Measurements from ENCODE around the gene NEK1. TPM values are rescaled to one million over a fixed set of nuclear protein-coding genes. Genes with fewer than 3 reads are reported as not detected.

Gene NEK1
- total RNA-seq, 1 donor from 2014 or later = 15.5 TPM

- Histone ChIP-seq H3K4me1 (no peaks in the 10 kb centered on the region), H3K27ac (replicated peaks) (no peak overlapping the region), H3K27me3 (ENCODE audit: low read depth) (no peaks in the 10 kb centered on the region), H3K4me3 (no peak overlapping the region), H3K36me3 (peaks cover 3% of the 10 kb centered on the region), H3K9me3 (replicated peaks) (no peaks in the 10 kb centered on the region)
- DNase-seq = no peak
- intact Hi-C loops (cut with micrococcal nuclease) = no loop called here
- no peak for TF ChIP-seq CTCF (IDR thresholded peaks at IDR 0.05; ENCODE audit: borderline replicate concordance)
Measured at GRCh38 chr4:169414913-169415312, 197.5 kb downstream of the NEK1 start.

- Histone ChIP-seq H3K9me3 (replicated peaks) (no peaks in the 10 kb centered on the region), H3K27me3 (ENCODE audit: low read depth) (no peaks in the 10 kb centered on the region), H3K36me3 (peaks cover 2% of the 10 kb centered on the region), H3K27ac (replicated peaks) (no peak overlapping the region), H3K4me1 (peaks cover 9% of the 10 kb centered on the region), H3K4me3 (no peak overlapping the region)
- DNase-seq = no peak
- no peak for TF ChIP-seq CTCF (IDR thresholded peaks at IDR 0.05; ENCODE audit: borderline replicate concordance)
- intact Hi-C loops (cut with micrococcal nuclease) = no loop called here
Measured at GRCh38 chr4:169412046-169412445, 200.3 kb downstream of the NEK1 start.

- H3K4me1 ChIP-seq = peaks cover 12% of the 10 kb centered on the region
- H3K4me3 ChIP-seq = no peak overlapping the region
- no peaks in the 10 kb centered on the region for H3K36me3 ChIP-seq
- intact Hi-C loops (cut with micrococcal nuclease) = no loop called here
- H3K27ac ChIP-seq (replicated peaks) = no peak overlapping the region
- H3K9me3 ChIP-seq (replicated peaks) = no peaks in the 10 kb centered on the region
- no peaks in the 10 kb centered on the region for H3K27me3 ChIP-seq (ENCODE audit: low read depth)
- no peak for DNase-seq
- no peak for TF ChIP-seq CTCF (IDR thresholded peaks at IDR 0.05; ENCODE audit: borderline replicate concordance)
Measured at GRCh38 chr4:169410839-169411770, 201.3 kb downstream of the NEK1 start.

- intact Hi-C loops (cut with micrococcal nuclease) = no loop called here
- Histone ChIP-seq H3K9me3 (replicated peaks) (no peaks in the 10 kb centered on the region), H3K36me3 (no peaks in the 10 kb centered on the region), H3K4me3 (no peak overlapping the region), H3K27ac (replicated peaks) (no peak overlapping the region), H3K27me3 (ENCODE audit: low read depth) (no peaks in the 10 kb centered on the region), H3K4me1 (peaks cover 12% of the 10 kb centered on the region)
- DNase-seq = no peak
- no peak for TF ChIP-seq CTCF (IDR thresholded peaks at IDR 0.05; ENCODE audit: borderline replicate concordance)
Measured at GRCh38 chr4:169407217-169407845, 205.1 kb downstream of the NEK1 start.

- peaks cover 8% of the 10 kb centered on the region for H3K36me3 ChIP-seq
- H3K4me1 ChIP-seq = peaks cover 12% of the 10 kb centered on the region
- no peak for DNase-seq
- no peak overlapping the region for H3K4me3 ChIP-seq
- intact Hi-C loops (cut with micrococcal nuclease) = no loop called here
- TF ChIP-seq CTCF (IDR thresholded peaks at IDR 0.05; ENCODE audit: borderline replicate concordance) = no peak
- no peaks in the 10 kb centered on the region for H3K9me3 ChIP-seq (replicated peaks)
- H3K27ac ChIP-seq (replicated peaks) = no peak overlapping the region
- H3K27me3 ChIP-seq (ENCODE audit: low read depth) = no peaks in the 10 kb centered on the region
Measured at GRCh38 chr4:169404960-169405359, 207.4 kb downstream of the NEK1 start.

Measured in left ventricle myocardium inferior (tissue), 1 donor.